BE2C (cell line): ENCODE data around the gene MEX3D.

ENCODE experiments used
- DNase-seq: peaks from one replicate; pipeline ENCODE4 v3.0.0-alpha.2; 2020
- H3K27me3 ChIP-seq: fragments of 250-450 bp; sonication (Bioruptor Pico); 2 replicates; pipeline ENCODE4 v1.5.1; 2020; ENCODE audit warnings: mild to moderate bottlenecking
- H3K36me3 ChIP-seq: fragments of 250-450 bp; sonication (Bioruptor Pico); 2 replicates; pipeline ENCODE4 v1.5.1; 2020; ENCODE audit warnings: mild to moderate bottlenecking
- H3K4me1 ChIP-seq: fragments of 250-450 bp; sonication (Bioruptor Pico); 2 replicates; pipeline ENCODE4 v1.5.1; 2020
- H3K4me3 ChIP-seq: 2 replicates; pipeline ENCODE4 v1.5.1; 2011; ENCODE audit warnings: low read depth, low read length
- H3K9me3 ChIP-seq: fragments of 250-450 bp; sonication (Bioruptor Pico); 2 replicates; pipeline ENCODE4 v1.5.1; 2020
- CTCF ChIP-seq: IDR thresholded peaks from 2 replicates; pipeline ENCODE4 v1.5.1; 2012; ENCODE audit warnings: mild to moderate bottlenecking, low read depth, low read length

Gene MEX3D

GRCh38 chr19:1613146-1613545 is 45.0 kb upstream of the MEX3D start:
- no peaks in the 10 kb centered on the region for H3K27me3 ChIP-seq
- H3K9me3 ChIP-seq = no peaks in the 10 kb centered on the region
- no peak overlapping the region for H3K4me3 ChIP-seq
- peaks cover 62% of the 10 kb centered on the region for H3K36me3 ChIP-seq
- DNase-seq = no peak
- no peaks in the 10 kb centered on the region for H3K4me1 ChIP-seq
- TF ChIP-seq CTCF = no peak

GRCh38 chr19:1612114-1613086 is 44.3 kb upstream of the MEX3D start:
- H3K27me3 ChIP-seq = no peaks in the 10 kb centered on the region
- no peak for DNase-seq
- no peak for TF ChIP-seq CTCF
- H3K4me3 ChIP-seq = no peak overlapping the region
- no peaks in the 10 kb centered on the region for H3K4me1 ChIP-seq
- no peaks in the 10 kb centered on the region for H3K9me3 ChIP-seq
- peaks cover 54% of the 10 kb centered on the region for H3K36me3 ChIP-seq

DNA sequence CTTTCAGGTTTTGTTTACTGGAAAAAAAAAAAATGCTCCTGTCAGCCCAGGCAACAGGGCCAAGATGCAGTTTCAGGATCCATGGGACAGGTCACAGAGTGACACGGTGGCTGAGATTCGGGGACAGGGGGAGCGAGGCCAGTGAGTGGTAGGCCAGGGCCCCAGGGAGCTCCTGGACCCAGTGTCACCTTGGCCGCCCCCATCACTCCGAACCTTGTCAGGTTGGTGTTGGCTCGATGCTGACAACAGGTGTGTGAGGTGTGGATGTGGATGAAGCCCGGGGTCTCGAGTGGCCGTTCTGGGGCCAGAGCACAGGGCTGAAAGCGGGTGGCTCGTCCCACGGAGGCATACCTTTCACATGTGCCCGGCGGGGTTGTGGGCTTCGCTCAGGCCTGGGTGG is 43.2 kb upstream of the MEX3D start:
- Histone ChIP-seq H3K9me3 (no peaks in the 10 kb centered on the region), H3K36me3 (peaks cover 44% of the 10 kb centered on the region), H3K27me3 (no peaks in the 10 kb centered on the region), H3K4me3 (no peak overlapping the region), H3K4me1 (no peaks in the 10 kb centered on the region)
- no peak for TF ChIP-seq CTCF
- DNase-seq = no peak

GRCh38 chr19:1610579-1610978 is 42.5 kb upstream of the MEX3D start:
- Histone ChIP-seq H3K27me3 (no peaks in the 10 kb centered on the region), H3K9me3 (no peaks in the 10 kb centered on the region), H3K4me1 (no peaks in the 10 kb centered on the region), H3K4me3 (no peak overlapping the region), H3K36me3 (peaks cover 36% of the 10 kb centered on the region)
- no peak for TF ChIP-seq CTCF
- DNase-seq = no peak

GRCh38 chr19:1609680-1610474 is 41.8 kb upstream of the MEX3D start:
- Histone ChIP-seq H3K4me3 (no peak overlapping the region), H3K36me3 (peaks cover 29% of the 10 kb centered on the region), H3K27me3 (no peaks in the 10 kb centered on the region), H3K9me3 (no peaks in the 10 kb centered on the region), H3K4me1 (no peaks in the 10 kb centered on the region)
- DNase-seq = no peak
- TF ChIP-seq CTCF = no peak

GRCh38 chr19:1609103-1609396 is 40.9 kb upstream of the MEX3D start:
- Histone ChIP-seq H3K36me3 (peaks cover 21% of the 10 kb centered on the region), H3K9me3 (no peaks in the 10 kb centered on the region), H3K4me1 (no peaks in the 10 kb centered on the region), H3K4me3 (no peak overlapping the region), H3K27me3 (no peaks in the 10 kb centered on the region)
- DNase-seq = no peak
- TF ChIP-seq CTCF = no peak
